22Rv1 (cell line): ENCODE data around the gene DCTN3.

ENCODE experiments used
- H3K27ac ChIP-seq: fragments of 450-650 bp; 2 replicates; pipeline ENCODE4 v1.5.1; 2017
- ZFX ChIP-seq: fragments of 450-650 bp; IDR thresholded peaks from 2 replicates; pipeline ENCODE4 v1.6.1; 2017; ENCODE audit warnings: antibody characterized with exemption, borderline replicate concordance
- TF ChIP-seq, protein P1 (sequence below): fragments of 450-650 bp; IDR thresholded peaks from 2 replicates; pipeline ENCODE4 v1.5.1; 2017; ENCODE audit warnings: mild to moderate bottlenecking

DCTN3 gene

DNA sequence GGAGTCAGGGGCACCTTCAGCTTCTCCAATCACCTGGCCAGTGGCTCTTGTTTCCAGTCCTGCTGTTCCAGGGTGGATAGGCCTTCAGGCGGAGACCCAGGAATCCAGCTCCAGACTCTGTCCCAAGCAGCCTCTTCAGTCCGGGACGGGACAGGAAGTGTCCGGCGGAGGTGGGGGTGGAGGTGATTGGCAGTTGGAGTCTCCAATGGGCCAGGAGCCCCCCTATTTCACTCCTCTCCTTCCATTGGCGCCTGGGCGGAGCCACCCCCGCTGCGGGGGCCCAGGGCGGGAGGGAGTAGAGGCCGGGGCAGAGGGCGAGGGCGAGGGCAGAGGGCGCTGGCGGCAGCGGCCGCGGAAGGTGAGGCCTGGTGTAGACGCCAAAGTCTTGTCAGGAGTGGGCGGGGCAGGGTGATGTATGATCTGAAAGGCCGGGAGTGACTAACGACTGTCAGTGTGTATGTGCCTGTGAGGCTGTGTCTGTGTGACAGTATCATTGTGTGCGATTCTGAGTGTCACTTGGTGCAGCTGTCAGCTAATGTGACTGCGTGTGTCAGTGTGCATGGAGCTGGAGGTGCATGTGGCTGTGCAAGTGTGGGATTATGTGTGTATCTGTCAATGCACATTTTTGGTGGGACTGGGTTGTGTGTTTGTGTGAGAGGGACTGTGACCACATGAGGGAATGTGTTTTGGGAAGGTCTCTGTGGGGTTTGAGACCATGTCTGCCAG is 31.7 kb upstream of the DCTN3 start, which contains the start of gene IL11RA:
Gene IL11RA, plus strand, starts transcription at position 310 of the 726 bp plus-strand sequence. CDS start 3,033 bp downstream, outside the sequence.
- H3K27ac ChIP-seq = peak within 1 kb of the TSS; percentile 90
- TF ChIP-seq, protein P1, sequence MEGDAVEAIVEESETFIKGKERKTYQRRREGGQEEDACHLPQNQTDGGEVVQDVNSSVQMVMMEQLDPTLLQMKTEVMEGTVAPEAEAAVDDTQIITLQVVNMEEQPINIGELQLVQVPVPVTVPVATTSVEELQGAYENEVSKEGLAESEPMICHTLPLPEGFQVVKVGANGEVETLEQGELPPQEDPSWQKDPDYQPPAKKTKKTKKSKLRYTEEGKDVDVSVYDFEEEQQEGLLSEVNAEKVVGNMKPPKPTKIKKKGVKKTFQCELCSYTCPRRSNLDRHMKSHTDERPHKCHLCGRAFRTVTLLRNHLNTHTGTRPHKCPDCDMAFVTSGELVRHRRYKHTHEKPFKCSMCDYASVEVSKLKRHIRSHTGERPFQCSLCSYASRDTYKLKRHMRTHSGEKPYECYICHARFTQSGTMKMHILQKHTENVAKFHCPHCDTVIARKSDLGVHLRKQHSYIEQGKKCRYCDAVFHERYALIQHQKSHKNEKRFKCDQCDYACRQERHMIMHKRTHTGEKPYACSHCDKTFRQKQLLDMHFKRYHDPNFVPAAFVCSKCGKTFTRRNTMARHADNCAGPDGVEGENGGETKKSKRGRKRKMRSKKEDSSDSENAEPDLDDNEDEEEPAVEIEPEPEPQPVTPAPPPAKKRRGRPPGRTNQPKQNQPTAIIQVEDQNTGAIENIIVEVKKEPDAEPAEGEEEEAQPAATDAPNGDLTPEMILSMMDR = peak; percentile 52
- no peak for TF ChIP-seq ZFX

DNA sequence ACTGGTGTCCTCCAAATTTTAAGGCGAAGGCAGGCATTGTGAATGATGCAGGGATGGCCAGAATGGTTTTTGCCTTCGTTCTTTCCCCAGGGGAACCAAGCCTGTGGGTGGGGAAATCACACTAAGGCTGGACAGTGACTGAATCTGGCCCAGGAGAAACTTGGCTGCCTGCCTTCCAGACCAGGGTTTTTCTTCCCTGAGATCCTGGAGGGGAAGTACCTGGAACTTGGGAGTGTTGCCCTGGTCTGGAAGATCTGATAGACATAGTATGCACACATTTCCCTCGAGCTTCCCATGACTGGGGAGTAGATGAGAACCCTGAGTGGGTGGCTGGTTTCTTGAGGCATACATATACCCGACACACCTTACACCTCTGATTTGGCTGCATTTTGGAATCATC is 31.0 kb upstream of the DCTN3 start:
- TF ChIP-seq ZFX = no peak
- TF ChIP-seq, protein P1 = no peak
- peak overlapping the region; percentile 90 for H3K27ac ChIP-seq

DNA sequence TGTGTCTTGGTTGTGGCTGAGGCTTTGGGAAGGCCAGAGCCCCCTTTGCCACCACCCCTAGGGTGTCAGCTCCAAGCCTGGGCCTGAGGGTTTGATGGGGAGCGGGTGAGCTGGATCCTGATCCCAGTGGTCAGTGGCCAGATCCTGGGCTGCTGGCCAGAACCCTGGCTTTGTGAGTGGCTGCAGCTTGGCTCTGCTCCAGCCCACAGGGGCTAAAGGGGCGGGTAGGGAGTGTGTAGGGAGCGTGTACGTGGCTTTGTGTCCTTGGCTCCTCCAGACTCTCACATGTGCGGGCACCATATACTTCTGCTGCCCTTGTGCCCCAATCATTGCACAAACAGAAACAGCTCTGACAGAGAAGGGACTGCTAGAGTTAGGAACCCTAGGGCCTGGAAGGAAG is 30.5 kb upstream of the DCTN3 start:
- H3K27ac ChIP-seq = peak overlapping the region; percentile 90

DNA sequence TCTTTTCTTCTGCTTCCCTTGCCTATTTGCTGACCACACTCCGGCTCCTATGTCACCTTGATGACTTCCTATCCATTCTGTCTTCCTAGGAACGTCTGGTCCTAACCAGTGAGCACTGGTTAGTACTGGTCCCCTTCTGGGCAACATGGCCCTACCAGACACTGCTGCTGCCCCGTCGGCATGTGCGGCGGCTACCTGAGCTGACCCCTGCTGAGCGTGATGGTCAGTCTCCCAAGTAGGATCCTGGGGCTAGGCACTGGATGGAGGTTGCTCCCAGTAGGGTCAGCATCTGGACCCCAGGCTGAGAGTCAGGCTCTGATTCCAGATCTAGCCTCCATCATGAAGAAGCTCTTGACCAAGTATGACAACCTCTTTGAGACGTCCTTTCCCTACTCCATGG is 28.4 kb upstream of the DCTN3 start:
- TF ChIP-seq ZFX = no peak
- TF ChIP-seq, protein P1 = no peak

More for the DNA sequence above, 30.5 kb upstream of the DCTN3 start:
- TF ChIP-seq, protein P1 = no peak
- no peak for TF ChIP-seq ZFX

DNA sequence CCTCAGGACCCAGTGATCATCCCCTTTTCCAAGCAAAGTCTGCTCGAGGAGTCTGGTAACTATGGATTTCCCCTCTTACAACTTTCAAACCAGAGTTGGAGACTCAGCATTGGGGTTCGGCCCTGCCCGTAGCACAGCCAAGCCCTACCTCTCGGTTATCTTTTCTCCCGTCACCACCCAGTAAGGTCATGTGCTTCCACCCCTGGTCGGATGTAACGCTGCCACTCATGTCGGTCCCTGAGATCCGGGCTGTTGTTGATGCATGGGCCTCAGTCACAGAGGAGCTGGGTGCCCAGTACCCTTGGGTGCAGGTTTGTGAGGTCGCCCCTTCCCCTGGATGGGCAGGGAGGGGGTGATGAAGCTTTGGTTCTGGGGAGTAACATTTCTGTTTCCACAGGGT is 27.4 kb upstream of the DCTN3 start:
- TF ChIP-seq, protein P1 = no peak
- no peak for TF ChIP-seq ZFX
- H3K27ac ChIP-seq = peak overlapping the region; percentile 97

More for the DNA sequence above, 28.4 kb upstream of the DCTN3 start:
- no peak overlapping the region for H3K27ac ChIP-seq

DNA sequence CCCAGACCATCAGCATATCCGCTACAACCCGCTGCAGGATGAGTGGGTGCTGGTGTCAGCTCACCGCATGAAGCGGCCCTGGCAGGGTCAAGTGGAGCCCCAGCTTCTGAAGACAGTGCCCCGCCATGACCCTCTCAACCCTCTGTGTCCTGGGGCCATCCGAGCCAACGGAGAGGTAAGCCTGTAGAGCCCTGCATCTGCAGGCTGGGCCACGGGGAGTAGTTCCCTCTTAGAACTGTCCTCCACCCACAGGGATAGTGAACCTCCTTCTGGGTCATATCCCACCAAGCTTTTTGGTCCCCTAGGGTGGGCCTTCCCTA is 26.7 kb upstream of the DCTN3 start:
- peak overlapping the region; percentile 97 for H3K27ac ChIP-seq
- TF ChIP-seq, protein P1 = peak; percentile 61
- TF ChIP-seq ZFX = no peak
